Renal cortical epithelial cell (primary cell): ENCODE results near the gene TULP3. TPM values are rescaled to one million over a fixed set of nuclear protein-coding genes. Genes with fewer than 3 reads are reported as not detected.

Experiments
- DNase-seq: peaks from one replicate; pipeline ENCODE4 v3.0.0-alpha.2; 2011; ENCODE audit warnings: low read depth
- total RNA-seq: library from RNA; depleted of rRNA; stranded (reverse); fragments of >200 nt; gene quantifications from 2 replicates; pipeline ENCODE4 v1.2.3, GENCODE V29; 2014

Gene TULP3
- total RNA-seq, 1 donor from 2014 or later: 27.1 TPM

DNA sequence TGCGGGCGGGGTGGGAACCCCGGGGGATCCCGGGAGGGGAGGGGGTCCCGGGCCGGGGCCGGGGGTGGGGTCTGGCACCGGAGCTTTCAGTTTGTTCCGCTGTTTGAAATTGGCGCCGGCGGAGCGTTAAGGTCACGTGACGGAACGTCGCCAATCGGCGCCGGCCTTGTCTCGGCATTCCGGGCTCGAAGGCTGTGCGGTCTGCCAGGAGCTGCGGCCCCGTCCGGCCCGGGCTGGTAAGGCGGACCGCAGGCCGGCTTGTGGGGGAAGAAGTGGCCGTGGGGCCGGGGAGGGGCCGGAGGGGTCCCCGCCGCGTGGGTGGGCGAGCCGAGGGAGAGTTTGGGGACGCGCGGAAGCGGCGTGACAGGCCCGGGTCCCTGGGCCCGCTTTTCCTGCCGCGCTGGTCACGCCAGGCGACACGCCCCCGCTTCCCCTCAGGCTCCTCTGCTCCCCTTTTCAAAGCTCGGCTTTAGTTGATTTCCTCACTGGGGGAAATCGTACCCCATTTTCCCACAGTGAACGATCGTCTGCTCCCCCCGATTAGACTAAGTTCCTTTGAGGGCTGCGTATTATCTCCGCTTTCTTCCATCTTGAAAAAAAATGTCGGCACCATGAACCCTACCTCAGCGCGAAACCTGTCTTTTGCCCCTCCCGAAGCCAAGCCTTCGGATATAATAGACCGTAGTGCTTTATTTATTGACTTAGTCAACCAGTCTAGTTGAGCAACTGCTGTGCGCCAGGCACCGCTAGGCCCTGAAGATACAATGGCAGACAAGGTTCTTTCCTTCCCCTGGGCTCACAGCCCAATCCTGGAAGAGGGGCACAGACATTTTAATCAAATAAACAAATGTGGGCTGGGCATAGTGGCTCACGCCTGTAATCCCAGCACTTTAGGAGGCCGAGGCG, 13.4 kb upstream of the TULP3 start, which contains the start of the genes FOXM1 and RHNO1:
Gene FOXM1 (minus strand): TSS at position 128 of the 906 bp plus-strand sequence. CDS start 2,696 bp downstream, outside the sequence.
Gene RHNO1 (plus strand): TSS at position 177 of the 906 bp plus-strand sequence. CDS start 8,144 bp downstream, outside the sequence.
- peak; percentile 75 for DNase-seq

DNA sequence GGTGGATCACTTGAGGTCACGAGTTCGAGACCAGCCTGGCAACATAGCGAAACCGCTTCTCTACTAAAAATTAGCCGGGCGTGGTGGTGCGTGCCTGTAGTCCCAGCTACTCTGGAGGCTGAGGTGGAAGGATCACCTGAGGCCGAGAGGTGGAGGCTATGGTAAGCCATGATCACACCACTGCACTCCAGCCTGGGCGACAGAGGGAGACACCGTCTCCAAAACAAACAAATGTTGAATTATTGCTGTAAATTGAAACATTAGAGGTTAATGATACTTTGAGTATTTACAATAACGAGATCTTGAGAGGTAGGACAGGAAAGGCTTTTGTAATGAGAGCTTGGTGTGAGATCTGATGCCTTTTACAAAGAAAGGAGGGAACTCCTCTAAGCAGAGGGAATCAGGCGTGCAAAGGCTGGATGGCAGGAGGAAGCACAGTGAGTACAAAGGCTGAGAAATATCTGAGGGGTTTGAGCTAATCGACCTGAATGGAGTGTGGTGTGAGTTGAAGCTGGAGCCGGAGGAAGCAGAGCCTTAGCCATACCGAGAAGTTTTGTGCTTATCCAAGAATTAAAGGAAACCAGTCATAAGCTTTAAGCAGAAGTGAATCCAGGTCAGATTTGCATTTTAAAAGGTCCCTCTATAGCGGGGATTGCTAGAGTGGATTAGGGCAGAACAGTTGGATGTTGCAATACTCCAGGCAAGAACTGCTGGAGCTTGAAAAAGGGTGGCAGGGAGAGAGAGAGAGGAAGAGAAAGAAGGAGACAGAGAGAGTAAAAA, 12.5 kb upstream of the TULP3 start:
- peak; percentile 88 for DNase-seq

DNA sequence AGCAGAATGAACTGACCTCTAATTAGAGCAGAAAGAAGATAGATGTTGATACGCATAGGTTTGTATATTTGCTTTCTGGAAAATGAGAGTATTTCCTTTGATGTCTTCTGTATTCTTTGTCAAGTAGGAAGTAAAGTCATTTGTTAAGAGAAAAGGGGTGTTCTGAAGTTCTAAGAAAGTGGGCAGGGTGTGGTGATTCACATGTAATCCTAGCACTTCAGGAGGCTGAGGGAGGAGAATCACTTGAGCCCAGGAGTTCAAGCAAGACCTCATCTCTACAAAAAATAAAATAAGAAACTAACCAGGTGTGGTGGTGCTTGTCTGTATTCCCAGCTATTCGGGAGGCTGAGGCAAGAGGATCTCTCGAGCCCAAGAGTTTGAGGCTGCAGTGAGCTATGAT, 10.8 kb upstream of the TULP3 start:
- DNase-seq: no peak

DNA sequence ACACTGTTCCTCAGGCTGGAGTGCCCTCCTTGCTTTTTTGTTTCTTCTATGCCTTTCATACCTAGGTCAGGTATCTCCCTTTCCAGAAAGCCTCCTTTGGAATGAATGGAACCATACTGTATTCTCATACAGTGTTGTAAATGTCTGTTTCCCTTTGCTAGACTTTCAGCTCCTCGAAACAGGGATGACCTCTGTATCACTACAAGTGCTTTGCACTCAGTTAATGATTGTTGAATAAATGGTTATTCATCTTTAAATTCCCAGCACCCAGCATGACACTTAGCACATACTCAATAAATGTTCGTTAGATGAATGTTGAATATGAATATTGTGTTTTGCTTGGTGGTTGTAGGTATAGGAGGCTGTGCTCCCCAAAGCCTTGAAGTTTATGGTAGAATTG, 5.9 kb upstream of the TULP3 start:
- peak; percentile 49 for DNase-seq

DNA sequence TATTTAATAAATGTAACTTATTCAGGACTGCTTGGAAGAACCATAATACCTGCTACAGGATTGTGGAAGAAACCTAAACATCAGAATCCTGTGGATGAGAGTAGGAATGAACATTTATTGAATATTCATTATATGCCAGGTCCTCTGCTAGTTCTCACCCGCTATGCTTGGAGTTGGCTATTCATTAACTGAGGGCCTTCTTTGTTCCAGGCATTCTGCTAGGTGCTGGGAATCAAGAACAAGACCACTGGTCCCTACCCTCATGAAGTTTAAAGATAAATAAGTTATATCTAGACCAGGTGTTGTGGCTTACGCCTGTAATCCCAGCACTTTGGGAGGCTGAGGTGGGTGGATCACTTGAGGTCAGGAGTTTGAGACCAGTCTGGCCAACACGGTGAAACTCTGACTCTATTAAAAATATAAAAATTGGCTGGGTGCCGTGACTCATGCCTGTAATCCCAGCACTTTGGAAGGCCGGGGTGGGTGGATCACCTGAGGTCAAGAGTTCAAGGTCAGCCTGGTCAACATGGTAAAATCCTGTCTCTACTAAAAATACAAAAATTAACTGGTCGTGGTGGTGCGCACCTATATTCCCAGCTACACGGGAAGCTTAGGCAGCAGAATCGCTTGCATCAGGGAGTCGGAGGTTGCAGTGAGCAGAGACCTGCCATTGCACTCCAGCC, 3.8 kb upstream of the TULP3 start:
- peak; percentile 78 for DNase-seq

DNA sequence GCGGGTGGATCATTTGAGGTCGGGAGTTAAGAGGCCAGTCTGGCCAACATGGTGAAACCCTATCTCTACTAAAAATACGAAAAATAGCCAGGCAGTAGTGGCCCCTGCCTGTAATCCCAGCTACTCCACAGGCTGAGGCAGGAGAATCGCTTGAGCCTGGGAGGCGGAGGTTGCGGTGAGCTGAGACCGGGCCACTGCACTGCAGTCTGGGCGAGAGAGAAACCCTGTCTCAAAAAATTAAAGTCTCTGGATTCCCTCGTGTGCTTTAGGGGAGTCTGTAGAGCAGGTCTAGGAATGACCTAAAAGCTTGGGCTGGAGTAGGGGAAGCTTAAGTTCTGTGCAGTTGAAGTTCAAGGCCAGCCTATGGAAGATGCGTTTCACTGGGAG, 697 bp upstream of the TULP3 start:
- no peak for DNase-seq

DNA sequence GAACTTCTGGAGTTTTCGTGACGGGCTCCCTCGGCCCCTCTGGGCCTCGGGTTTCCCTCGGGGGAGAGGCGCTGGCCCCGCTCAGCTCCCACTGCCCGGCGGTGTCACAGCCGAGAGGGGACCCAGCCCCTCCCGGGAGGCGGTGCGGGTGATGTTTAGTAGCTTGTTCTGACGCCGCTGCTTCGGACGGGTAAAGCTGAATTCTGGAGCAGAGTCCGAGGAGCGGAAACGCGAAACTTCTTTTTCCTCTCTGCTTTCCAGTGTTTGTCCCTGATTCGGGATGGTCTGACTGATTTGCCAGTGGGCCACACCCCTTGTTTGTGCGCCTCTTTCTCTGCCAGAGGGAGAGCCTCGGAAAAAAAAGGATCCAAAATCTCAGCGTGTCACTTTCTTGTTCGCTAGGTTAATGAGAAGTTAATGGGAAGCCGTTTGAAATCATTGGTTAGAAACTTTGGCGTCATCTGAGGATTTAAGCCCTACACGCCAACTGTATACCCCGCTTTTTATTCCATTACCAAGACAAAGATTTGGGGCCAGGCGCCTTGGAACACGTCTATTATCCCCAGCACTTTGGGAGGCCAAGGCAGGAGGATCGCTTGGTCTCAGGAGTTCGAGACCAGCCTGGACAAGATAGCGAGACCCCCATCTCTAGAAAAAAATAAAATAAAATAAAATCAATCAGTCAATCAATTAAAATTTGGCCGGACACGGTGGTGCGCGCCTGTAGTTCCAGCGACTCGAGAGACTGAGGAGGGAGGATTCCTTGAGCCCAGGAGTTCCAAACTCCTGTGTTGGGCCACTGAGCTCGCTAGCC, 756 bp downstream of the TULP3 start:
- DNase-seq: peak; percentile 22

DNA sequence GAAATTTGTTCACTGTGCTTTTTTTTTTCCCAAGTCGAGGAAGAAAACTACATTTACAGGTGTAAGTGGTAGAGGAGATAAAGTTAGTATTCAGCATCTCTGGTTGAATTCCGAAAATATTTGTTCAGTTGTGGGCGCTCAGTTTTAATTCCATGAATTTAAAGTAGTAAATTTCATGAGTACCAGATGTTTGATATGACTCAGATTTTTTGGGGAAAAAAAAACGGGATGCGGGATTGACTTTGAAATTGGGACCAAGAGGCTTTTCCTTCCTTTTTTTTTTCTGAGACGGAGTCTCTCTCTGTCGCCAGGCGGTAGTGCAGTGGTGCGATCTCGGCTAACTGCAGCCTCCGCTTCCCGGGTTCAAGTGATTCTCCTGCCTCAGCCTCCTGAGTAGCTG, 1.6 kb downstream of the TULP3 start:
- no peak for DNase-seq

DNA sequence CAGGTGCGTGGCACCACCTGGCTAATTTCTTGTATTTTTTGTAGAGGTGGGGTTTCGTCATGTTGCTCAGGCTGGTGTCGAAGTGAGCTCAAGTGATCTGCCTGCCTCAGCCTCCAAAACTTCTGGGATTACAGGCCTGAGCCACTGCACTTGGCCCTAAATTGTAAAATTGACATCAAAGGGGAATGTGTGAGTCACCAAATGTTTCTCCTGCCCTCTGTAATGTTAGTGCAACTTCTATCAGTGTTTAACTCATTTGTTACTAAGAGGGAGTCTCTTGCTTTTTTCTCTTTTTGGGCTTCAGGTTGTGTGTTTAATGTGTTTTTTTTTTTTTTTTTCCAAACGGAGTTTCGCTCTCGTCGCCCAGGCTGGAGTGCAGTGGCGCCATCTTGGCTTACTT, 2.3 kb downstream of the TULP3 start:
- peak; percentile 86 for DNase-seq

DNA sequence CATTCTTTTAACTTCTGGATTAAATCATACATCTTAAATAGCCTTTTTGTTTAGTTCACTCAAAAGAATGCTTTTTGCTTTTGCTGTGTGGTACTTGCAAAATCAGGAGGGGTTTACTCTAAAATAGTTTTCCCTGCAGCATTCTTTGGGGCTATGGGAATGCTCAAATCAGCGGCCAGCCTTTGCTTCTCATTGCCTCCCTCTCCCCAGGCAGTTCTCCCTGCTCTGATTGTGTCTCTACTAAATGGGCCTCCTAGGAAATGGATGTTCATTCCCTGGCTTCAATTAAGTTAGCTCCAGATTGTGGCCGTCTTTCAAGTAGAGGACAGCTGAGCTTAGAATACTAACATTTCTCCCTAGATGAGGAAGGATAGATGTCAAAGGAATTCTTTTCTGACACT, 4.4 kb downstream of the TULP3 start:
- no peak for DNase-seq

DNA sequence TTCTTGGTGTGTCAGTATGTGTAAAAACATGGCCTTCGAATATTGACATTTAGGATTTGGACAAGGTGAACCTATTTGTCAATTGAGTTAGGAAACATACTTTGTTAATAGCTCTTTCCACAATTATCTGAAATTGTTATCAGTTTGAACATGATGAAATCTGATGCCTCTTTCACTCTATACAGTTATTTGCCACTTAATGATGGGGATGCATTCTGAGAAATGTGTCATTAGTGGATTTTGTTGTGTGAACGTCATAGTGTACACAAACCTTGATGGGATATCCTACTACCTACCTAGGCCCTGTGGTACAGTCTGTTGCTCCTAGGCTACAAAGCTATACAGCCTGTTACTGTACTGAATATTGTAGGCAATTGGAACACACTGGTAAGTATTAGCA, 4.8 kb downstream of the TULP3 start:
- no peak for DNase-seq

DNA sequence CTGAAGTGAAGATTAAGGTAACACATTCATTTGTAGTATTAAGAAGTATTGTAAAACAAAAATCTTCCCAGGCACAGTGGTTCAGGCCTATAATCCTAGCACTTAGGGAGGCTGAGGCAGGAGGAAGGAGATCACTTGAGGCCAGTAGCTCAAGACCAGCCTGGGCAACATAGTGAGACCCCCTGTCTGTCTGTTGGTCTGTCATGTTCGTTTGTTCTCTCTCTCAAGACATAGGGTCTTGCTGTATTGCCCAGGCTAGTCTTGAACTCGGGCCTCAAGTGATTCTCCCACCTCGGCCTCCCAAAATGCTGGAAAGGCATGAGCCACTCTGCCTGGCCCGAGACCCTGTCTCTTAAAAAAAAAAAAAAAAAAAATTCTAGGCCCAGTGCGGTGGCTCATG, 6.7 kb downstream of the TULP3 start:
- no peak for DNase-seq

DNA sequence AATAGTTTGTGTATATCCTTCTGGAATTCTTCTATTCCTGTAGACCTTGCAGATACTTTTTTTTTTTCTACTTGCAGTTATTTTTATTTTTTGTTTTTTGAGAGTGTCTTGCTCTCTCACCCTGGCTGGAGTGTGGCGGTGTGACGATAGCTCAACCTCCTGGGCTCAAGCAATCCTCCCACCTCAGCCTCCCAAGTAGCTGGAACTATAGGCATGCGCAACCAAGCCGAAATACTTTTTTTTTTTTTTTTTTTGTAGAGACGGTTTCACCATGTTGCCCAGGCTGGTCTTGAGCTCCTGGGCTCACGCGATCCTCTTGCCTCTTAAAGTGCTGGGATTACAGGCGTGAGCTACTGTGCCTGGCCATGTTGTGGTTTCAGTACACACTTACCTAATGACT, 10.0 kb downstream of the TULP3 start:
- no peak for DNase-seq

DNA sequence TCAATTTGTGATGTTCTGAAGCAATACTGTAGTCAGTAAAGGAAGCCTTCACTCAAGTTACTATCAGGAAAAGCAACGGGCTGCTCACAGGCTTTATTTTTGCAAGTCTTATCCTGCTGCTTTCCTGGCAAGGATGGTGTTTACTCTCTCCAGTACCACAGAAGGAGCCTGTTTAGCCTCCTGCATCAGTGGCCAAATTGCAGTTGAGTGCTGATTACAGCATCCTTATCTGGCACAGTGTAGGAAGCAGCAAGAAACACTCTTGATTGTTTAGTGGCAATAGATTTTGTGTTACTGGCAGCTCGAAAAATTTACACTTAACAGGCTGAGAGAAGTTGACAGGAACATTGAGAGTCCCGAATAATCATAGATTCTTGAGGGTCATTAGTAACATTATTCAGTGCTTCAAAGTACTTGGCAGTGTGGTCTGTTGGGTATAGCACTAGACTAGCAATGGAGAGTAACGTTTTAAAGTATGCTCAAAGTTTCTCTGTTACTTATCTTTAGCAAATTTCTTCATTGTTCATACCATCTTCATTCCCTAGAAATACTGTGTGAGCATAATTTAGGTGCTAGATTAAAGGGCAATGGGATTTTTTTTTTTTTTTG, 11.7 kb downstream of the TULP3 start:
- DNase-seq: no peak

DNA sequence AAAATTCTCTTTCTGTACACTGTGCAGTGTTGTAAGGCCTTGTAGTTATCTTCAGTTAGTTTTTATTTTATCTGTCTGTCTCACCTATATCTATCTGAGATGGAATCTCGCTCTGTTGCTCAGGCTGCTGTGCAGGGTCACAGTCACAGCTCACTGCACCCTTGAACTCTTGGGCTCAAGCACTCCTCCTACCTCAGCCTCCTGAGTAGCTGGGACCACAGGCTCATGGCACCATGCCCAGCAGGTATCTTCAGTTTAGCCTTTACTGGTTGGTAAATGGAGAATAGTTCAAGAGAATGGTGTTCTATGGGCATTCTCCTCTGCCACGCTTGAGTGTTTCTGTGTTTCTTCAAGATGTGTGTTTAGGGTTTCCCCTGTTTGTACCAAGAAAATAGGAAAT, 13.6 kb downstream of the TULP3 start:
- DNase-seq: peak; percentile 84

DNA sequence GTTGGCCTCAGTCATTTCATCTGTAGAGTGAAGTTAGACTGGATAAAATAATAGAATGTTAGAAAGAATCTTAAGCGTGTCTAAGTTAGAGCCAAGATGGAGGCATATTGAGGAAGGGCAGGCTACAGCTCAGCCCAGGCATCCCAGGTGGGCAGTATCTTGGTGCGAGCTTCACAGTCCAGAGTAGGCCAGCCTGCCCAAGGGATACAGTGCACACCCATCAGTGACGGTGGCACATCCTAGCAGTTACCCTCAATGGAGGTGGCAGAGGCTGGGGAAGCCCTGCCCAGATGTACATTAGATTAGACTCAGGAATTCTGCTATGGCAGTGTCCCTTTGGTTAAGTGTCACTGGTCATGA, 21.5 kb downstream of the TULP3 start:
- no peak for DNase-seq

DNA sequence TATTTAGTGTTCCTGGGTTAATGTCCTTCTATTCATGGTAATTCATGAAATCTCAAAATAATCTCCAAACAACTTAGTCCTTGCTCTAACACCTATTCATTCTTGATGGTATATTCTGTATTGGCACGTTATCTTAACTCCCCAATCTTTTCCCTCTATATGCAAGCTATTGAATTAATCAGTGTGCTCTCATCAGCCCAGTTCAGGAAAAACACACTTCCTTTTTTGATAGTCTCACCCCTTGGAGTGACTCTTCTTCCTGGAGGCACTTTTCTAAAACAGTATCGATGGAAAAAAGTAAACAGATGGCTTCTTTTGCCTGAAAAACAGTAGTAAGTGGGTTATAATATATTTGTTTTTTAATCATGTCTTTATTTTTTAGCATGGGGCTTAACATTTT, 28.6 kb downstream of the TULP3 start:
- DNase-seq: no peak

DNA sequence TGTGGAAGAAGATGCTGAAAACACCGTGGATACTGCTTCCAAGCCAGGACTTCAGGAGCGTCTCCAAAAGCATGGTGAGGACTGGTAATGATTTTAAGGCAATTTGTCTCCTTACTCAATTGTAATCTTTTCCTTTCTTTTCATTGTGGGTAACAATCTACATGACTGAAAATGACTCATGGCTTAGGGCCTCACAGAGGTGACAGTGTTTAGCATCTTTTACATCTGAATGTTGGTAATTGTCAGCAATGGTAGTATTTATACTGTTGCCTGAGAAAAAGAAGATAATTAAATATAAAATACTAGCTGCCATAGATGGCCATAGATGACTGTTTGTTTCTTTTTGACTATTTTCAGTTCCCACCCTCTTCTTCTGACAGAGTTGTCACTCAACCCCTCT, 31.6 kb downstream of the TULP3 start:
- no peak for DNase-seq

DNA sequence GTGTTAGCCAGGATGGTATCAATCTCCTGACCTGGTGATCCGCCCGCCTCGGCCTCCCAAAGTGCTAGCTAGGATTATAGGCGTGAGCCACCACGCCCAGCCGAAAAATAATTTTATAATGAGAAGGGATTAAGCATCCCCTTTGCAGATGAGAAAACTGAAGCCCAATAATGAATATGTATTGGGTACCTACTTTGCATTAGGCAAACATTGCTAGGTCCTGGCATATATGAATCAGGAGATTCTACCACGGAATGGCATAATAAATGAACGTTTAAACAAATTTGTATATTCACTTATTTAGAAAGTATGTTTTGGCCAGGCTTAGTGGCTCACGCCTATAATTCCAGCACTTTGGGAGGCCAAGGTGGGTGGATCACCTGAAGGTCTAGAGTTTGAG, 32.4 kb downstream of the TULP3 start:
- no peak for DNase-seq

DNA sequence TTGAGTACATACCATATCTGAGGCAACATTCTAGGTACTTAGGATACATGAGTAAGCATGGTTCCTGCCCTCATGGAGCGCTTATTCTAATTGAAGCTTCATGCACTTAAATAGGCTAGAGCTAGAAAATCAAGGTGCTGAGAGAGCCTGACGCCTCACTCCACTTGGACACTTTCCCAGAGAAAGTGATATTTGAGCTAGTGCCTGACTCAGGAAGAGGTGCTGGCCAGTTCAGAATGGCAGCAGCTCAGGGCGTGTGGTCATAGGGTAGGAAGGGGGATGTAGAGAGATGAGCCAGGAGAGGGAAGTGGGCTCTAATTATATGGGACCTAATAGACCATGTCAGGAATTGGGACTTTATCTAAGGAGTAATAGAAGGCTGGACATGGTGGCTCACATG, 33.3 kb downstream of the TULP3 start:
- DNase-seq: no peak
